HepG2 (cell line): ENCODE data around the gene NHSL1. TPM values are rescaled to one million over a fixed set of nuclear protein-coding genes. Genes with fewer than 3 reads are reported as not detected.
A peak's percentile ranks its signal among the peaks of the same experiment; 100 is the strongest.

ENCODE experiments used
- AGO2 ChIP-seq: fragments of 200-400 bp; formaldehyde crosslinking; optimal IDR thresholded peaks from 2 replicates; pipeline ENCODE3; 2017; ENCODE audit warnings: mild to moderate bottlenecking, low read depth, low read length, moderate library complexity
- ERF ChIP-seq: IDR thresholded peaks from 2 replicates; pipeline ENCODE4 v1.6.1; 2018; ENCODE audit warnings: missing biosample characterization, missing genetic modification reagents
- KMT2A ChIP-seq: sonication (generic); formaldehyde crosslinking; IDR thresholded peaks from 2 replicates; pipeline ENCODE4 v1.4.0; 2020; ENCODE audit warnings: missing genetic modification reagents
- MBD4 ChIP-seq: IDR thresholded peaks from 2 replicates; pipeline ENCODE4 v1.6.1; 2012; ENCODE audit warnings: low read length, inconsistent platforms, borderline replicate concordance
- POGZ ChIP-seq: sonication (generic); formaldehyde crosslinking; IDR thresholded peaks from 2 replicates; pipeline ENCODE4 v1.4.0; 2020; ENCODE audit warnings: mild to moderate bottlenecking, missing genetic modification reagents
- POLR2AphosphoS5 ChIP-seq: IDR thresholded peaks from 2 replicates; pipeline ENCODE4 v1.6.1; 2012; ENCODE audit warnings: low read depth, low read length
- SOX5 ChIP-seq: IDR thresholded peaks from 2 replicates; pipeline ENCODE4 v1.6.1; 2016; ENCODE audit warnings: borderline replicate concordance
- TAF1 ChIP-seq: sonication (generic); formaldehyde crosslinking; IDR thresholded peaks from 2 replicates; pipeline ENCODE4 v1.4.0; 2020; ENCODE audit warnings: missing genetic modification reagents
- TGIF2 ChIP-seq: IDR thresholded peaks from 2 replicates; pipeline ENCODE4 v1.6.1; 2016; ENCODE audit warnings: control low read depth, missing compliant biosample characterization
- TP53 ChIP-seq: sonication (generic); formaldehyde crosslinking; conservative IDR thresholded peaks from 2 replicates; pipeline ENCODE4 v1.4.0; 2020; ENCODE audit warnings: missing genetic modification reagents
- ZNF567 ChIP-seq: sonication (generic); formaldehyde crosslinking; IDR thresholded peaks from 2 replicates; pipeline ENCODE4 v1.8.1; 2023; ENCODE audit warnings: mild to moderate bottlenecking, missing genetic modification reagents, borderline replicate concordance
- ZNF569 ChIP-seq: sonication (generic); formaldehyde crosslinking; IDR thresholded peaks from 2 replicates; pipeline ENCODE4 v1.5.0; 2020; ENCODE audit warnings: mild to moderate bottlenecking, missing genetic modification reagents, moderate library complexity, borderline replicate concordance
- ZNF761 ChIP-seq: sonication (generic); formaldehyde crosslinking; conservative IDR thresholded peaks from 2 replicates; pipeline ENCODE4 v1.4.0; 2020; ENCODE audit warnings: mild to moderate bottlenecking, missing genetic modification reagents
- ZNF773 ChIP-seq: sonication (generic); formaldehyde crosslinking; IDR thresholded peaks from 2 replicates; pipeline ENCODE4 v1.4.0; 2020; ENCODE audit warnings: missing genetic modification reagents, borderline replicate concordance
- ZSCAN9 ChIP-seq: IDR thresholded peaks from 2 replicates; pipeline ENCODE4 v1.6.1; 2016; ENCODE audit warnings: borderline replicate concordance
- polyA plus RNA-seq, 8 experiments: library from polyadenylated mRNA; depleted of rRNA in 3 of 8; stranded (reverse) in 7 of 8; unstranded in 1 of 8; fragments of >200 nt; fragmentation: Illumina TruSeq in 4 of 8; extraction: Trizol in 4 of 8; gene quantifications; 2 replicates each; pipeline versions ENCODE4 v1.2.1 to v1.2.3, GENCODE V29; 2011 to 2016; ENCODE audit warnings: low read depth in 4 of 8, missing spikeins in 1 of 8, mixed read lengths in 1 of 8; ENCODE audit not compliant: insufficient read depth in 1 of 8
- total RNA-seq, 5 experiments: library from RNA; depleted of rRNA; stranded (reverse); fragments of >200 nt; fragmentation: Illumina TruSeq; extraction: Trizol; gene quantifications; 2 replicates each; pipeline ENCODE4 v1.2.3, GENCODE V29; 2016; ENCODE audit warnings: low read depth in 1 of 5
- TF ChIP-seq, protein P1 (sequence below): sonication (generic); formaldehyde crosslinking; IDR thresholded peaks from 2 replicates; pipeline ENCODE4 v1.5.1; 2020; ENCODE audit warnings: missing genetic modification reagents, mild to moderate bottlenecking, borderline replicate concordance
- TF ChIP-seq, protein P2 (sequence below): IDR thresholded peaks from 2 replicates; pipeline ENCODE4 v1.6.1; 2016; ENCODE audit warnings: missing biosample characterization, missing genetic modification reagents, low read depth
- TF ChIP-seq, protein P3 (sequence below): IDR thresholded peaks from 2 replicates; pipeline ENCODE4 v1.6.1; 2016; ENCODE audit warnings: low read depth, control low read depth
- TF ChIP-seq, protein P4 (sequence below): IDR thresholded peaks from 2 replicates; pipeline ENCODE4 v1.6.1; 2016
- TF ChIP-seq, protein P5 (sequence below): sonication (generic); formaldehyde crosslinking; IDR thresholded peaks from 2 replicates; pipeline ENCODE4 v1.4.0; 2020; ENCODE audit warnings: missing genetic modification reagents, low read depth, mild to moderate bottlenecking, borderline replicate concordance
- TF ChIP-seq, protein P6 (sequence below): sonication (generic); formaldehyde crosslinking; IDR thresholded peaks from 2 replicates; pipeline ENCODE4 v1.5.1; 2020; ENCODE audit warnings: missing genetic modification reagents, mild to moderate bottlenecking, borderline replicate concordance
- TF ChIP-seq, protein P7 (sequence below): sonication (generic); formaldehyde crosslinking; IDR thresholded peaks from 2 replicates; pipeline ENCODE4 v1.5.1; 2020; ENCODE audit warnings: missing genetic modification reagents, mild to moderate bottlenecking, borderline replicate concordance

The NHSL1 gene
- total and polyA plus RNA-seq, 2 of the 13 experiments (the other 11 are each of a cell fraction or from before 2014, with no cell fraction given) = 24.9 to 53.6 TPM

DNA sequence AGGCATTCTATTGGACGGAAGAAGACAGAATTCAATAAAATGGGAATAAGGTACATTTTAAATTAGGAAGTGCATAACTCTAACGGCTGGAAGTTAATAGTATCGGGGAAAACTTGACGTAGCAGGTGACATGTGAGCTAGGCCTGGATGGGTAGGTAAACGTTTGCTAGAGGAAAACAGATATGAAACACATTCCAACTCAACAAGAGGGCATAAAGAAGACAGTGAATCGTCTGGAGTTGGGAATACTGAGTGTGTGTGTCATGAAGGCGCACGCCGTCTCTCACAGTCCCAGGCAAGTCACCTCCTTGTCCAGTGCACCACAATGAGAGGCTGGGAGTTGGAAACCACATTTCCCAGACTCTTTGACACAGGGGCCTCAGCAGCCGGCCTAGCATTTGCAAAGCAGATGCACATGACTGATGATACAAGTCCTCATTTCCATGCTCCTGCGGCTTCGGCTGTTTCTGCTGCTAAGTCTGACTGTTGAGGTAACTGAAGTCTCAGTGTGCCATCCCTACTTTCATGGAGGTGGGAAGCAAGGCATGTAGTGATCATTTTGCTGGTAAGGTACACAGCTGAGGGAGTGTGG is 16.5 kb upstream of the NHSL1 start (continued):
- TF ChIP-seq, protein P1, sequence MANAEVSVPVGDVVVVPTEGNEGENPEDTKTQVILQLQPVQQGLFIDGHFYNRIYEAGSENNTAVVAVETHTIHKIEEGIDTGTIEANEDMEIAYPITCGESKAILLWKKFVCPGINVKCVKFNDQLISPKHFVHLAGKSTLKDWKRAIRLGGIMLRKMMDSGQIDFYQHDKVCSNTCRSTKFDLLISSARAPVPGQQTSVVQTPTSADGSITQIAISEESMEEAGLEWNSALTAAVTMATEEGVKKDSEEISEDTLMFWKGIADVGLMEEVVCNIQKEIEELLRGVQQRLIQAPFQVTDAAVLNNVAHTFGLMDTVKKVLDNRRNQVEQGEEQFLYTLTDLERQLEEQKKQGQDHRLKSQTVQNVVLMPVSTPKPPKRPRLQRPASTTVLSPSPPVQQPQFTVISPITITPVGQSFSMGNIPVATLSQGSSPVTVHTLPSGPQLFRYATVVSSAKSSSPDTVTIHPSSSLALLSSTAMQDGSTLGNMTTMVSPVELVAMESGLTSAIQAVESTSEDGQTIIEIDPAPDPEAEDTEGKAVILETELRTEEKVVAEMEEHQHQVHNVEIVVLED (CRISPR knock-in tag) = no peak
- TF ChIP-seq SOX5 (CRISPR knock-in tag) (0 out of 2 replicates have a peak, but pooled peaks have one; percentile 34), ZNF567 (CRISPR knock-in tag) (no peak), AGO2 (no peak), TAF1 (no peak), ERF (no peak), TGIF2 (CRISPR knock-in tag) (no peak), ZNF761 (CRISPR knock-in tag) (no peak), KMT2A (CRISPR knock-in tag) (0 out of 2 replicates have a peak, but pooled peaks have one; percentile 7), POGZ (peak; percentile 67), ZNF569 (CRISPR knock-in tag) (no peak), ZNF773 (CRISPR knock-in tag) (no peak), POLR2AphosphoS5 (no peak), MBD4 (no peak), ZSCAN9 (no peak), TP53 (no peak)
- TF ChIP-seq, protein P2, sequence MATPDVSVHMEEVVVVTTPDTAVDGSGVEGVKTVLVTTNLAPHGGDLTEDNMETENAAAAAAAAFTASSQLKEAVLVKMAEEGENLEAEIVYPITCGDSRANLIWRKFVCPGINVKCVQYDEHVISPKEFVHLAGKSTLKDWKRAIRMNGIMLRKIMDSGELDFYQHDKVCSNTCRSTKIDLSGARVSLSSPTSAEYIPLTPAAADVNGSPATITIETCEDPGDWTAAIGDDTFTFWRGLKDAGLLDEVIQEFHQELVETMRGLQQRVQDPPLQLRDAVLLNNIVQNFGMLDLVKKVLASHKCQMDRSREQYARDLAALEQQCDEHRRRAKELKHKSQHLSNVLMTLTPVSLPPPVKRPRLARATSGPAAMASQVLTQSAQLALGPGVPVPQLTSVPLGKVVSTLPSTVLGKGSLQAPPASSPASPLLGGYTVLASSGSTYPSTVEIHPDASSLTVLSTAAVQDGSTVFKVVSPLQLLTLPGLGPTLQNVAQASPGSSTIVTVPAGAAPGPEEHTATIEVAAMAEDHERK (CRISPR knock-in tag) = no peak
- TF ChIP-seq, protein P3, sequence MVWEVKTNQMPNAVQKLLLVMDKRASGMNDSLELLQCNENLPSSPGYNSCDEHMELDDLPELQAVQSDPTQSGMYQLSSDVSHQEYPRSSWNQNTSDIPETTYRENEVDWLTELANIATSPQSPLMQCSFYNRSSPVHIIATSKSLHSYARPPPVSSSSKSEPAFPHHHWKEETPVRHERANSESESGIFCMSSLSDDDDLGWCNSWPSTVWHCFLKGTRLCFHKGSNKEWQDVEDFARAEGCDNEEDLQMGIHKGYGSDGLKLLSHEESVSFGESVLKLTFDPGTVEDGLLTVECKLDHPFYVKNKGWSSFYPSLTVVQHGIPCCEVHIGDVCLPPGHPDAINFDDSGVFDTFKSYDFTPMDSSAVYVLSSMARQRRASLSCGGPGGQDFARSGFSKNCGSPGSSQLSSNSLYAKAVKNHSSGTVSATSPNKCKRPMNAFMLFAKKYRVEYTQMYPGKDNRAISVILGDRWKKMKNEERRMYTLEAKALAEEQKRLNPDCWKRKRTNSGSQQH = no peak
- TF ChIP-seq, protein P4, sequence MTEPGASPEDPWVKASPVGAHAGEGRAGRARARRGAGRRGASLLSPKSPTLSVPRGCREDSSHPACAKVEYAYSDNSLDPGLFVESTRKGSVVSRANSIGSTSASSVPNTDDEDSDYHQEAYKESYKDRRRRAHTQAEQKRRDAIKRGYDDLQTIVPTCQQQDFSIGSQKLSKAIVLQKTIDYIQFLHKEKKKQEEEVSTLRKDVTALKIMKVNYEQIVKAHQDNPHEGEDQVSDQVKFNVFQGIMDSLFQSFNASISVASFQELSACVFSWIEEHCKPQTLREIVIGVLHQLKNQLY (CRISPR knock-in tag) = peak; percentile 72
- TF ChIP-seq, protein P5, sequence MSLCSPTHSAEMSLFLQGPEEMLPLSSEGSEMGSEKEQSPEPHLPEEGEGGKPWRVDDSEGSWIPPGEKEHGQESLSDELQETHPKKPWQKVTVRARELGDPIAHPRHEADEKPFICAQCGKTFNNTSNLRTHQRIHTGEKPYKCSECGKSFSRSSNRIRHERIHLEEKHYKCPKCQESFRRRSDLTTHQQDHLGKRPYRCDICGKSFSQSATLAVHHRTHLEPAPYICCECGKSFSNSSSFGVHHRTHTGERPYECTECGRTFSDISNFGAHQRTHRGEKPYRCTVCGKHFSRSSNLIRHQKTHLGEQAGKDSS (CRISPR knock-in tag) = no peak
- TF ChIP-seq, protein P6, sequence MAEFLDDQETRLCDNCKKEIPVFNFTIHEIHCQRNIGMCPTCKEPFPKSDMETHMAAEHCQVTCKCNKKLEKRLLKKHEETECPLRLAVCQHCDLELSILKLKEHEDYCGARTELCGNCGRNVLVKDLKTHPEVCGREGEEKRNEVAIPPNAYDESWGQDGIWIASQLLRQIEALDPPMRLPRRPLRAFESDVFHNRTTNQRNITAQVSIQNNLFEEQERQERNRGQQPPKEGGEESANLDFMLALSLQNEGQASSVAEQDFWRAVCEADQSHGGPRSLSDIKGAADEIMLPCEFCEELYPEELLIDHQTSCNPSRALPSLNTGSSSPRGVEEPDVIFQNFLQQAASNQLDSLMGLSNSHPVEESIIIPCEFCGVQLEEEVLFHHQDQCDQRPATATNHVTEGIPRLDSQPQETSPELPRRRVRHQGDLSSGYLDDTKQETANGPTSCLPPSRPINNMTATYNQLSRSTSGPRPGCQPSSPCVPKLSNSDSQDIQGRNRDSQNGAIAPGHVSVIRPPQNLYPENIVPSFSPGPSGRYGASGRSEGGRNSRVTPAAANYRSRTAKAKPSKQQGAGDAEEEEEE (CRISPR knock-in tag) = no peak
- TF ChIP-seq, protein P7, sequence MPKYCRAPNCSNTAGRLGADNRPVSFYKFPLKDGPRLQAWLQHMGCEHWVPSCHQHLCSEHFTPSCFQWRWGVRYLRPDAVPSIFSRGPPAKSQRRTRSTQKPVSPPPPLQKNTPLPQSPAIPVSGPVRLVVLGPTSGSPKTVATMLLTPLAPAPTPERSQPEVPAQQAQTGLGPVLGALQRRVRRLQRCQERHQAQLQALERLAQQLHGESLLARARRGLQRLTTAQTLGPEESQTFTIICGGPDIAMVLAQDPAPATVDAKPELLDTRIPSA = no peak
